Neural crest cell (in vitro differentiated cells): Measurements from ENCODE around the gene WDR75. TPM values are rescaled to one million over a fixed set of nuclear protein-coding genes. Genes with fewer than 3 reads are reported as not detected.
A peak's percentile ranks its signal among the peaks of the same experiment; 100 is the strongest.
"Not testable (repeated sequence)": the region's sequence is repeated elsewhere in the genome, so short reads cannot be mapped to it uniquely, and the experiment has no call there.

Source experiments
- DNase-seq: peaks from one replicate; pipeline ENCODE4 v3.0.0; 2021; ENCODE audit warnings: low read depth, mixed read lengths, low spot score
- H3K27ac Mint-ChIP-seq: one replicate; pipeline ENCODE4 v1.8.0; 2021; ENCODE audit warnings: mild to moderate bottlenecking, mixed read lengths; ENCODE audit not compliant: unreplicated experiment
- H3K27me3 Mint-ChIP-seq: 2 replicates; pipeline ENCODE4 v1.8.0; 2021; ENCODE audit warnings: low read depth, mild to moderate bottlenecking, mixed read lengths
- H3K36me3 Mint-ChIP-seq: 2 replicates; pipeline ENCODE4 v1.8.0; 2021; ENCODE audit warnings: low read depth, mild to moderate bottlenecking, mixed read lengths
- H3K4me1 Mint-ChIP-seq: 2 replicates; pipeline ENCODE4 v1.8.0; 2021; ENCODE audit warnings: mixed read lengths
- H3K4me3 Mint-ChIP-seq: one replicate; pipeline ENCODE4 v1.8.0; 2021; ENCODE audit warnings: mild to moderate bottlenecking, mixed read lengths
- H3K9me3 Mint-ChIP-seq: 2 replicates; pipeline ENCODE4 v1.8.0; 2021; ENCODE audit warnings: mixed read lengths
- total RNA-seq: library from RNA; stranded (reverse); gene quantifications from 2 replicates; pipeline ENCODE4 v1.2.1, GENCODE V29; 2021
- TF ChIP-seq, protein P1 (sequence below): fragments of 200-600 bp; sonication (generic); conservative IDR thresholded peaks from 2 replicates; pipeline ENCODE4 v1.5.0; 2021; ENCODE audit warnings: antibody characterized with exemption, mild to moderate bottlenecking

WDR75 gene
- total RNA-seq, 1 donor from 2014 or later, result 54.7 TPM

DNA sequence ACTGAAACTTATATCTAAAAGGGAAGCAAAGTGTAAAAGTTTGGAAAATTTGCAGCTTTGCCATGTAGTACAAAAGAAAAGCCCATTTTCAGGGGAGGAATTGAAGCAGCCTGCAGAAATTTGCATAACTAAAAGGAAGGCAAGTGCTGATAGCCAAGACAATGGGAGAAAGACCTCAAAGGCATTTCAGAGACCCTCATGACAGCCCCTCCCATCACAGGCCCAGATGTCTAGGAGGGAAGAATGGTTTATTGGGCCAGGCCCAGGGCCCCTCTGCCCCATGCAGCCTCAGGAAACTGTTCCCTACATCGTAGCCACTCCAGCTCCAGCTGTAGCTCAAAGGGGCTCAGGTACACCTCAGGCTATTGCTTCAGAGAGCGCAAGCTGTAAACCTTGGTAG, 14.4 kb upstream of the WDR75 start:
- Mint-ChIP-seq H3K27me3 (no peaks in the 10 kb centered on the region), H3K4me3 (no peak overlapping the region), H3K4me1 (no peaks in the 10 kb centered on the region), H3K9me3 (no peaks in the 10 kb centered on the region), H3K36me3 (no peaks in the 10 kb centered on the region), H3K27ac (no peak overlapping the region)
- TF ChIP-seq, protein P1, sequence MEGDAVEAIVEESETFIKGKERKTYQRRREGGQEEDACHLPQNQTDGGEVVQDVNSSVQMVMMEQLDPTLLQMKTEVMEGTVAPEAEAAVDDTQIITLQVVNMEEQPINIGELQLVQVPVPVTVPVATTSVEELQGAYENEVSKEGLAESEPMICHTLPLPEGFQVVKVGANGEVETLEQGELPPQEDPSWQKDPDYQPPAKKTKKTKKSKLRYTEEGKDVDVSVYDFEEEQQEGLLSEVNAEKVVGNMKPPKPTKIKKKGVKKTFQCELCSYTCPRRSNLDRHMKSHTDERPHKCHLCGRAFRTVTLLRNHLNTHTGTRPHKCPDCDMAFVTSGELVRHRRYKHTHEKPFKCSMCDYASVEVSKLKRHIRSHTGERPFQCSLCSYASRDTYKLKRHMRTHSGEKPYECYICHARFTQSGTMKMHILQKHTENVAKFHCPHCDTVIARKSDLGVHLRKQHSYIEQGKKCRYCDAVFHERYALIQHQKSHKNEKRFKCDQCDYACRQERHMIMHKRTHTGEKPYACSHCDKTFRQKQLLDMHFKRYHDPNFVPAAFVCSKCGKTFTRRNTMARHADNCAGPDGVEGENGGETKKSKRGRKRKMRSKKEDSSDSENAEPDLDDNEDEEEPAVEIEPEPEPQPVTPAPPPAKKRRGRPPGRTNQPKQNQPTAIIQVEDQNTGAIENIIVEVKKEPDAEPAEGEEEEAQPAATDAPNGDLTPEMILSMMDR, result no peak
- no peak for DNase-seq

DNA sequence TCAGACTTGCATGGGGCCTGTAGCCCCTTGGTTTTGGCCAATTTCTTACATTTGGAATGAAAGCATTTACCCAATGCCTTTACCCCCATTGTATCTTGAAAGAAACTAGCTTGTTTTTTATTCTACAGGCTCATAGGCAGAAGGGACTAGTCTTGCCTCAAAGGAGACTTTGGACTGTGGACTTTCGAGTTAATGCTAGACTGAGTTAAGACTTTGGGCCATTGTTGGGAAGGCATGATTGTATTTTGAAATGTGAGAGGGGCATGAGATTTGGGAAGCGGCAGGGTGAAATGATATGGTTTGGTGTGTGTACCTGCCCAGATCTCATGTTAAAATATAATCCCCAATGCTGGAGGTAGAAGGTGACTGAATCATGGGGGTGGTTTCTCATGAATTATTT, 13.4 kb upstream of the WDR75 start:
- no peak overlapping the region for H3K27ac Mint-ChIP-seq
- no peak overlapping the region for H3K4me3 Mint-ChIP-seq
- H3K9me3 Mint-ChIP-seq, result no peaks in the 10 kb centered on the region
- DNase-seq, result no peak
- peaks cover 4% of the 10 kb centered on the region for H3K27me3 Mint-ChIP-seq
- TF ChIP-seq, protein P1, result no peak
- H3K4me1 Mint-ChIP-seq, result no peaks in the 10 kb centered on the region
- peaks cover 2% of the 10 kb centered on the region for H3K36me3 Mint-ChIP-seq

DNA sequence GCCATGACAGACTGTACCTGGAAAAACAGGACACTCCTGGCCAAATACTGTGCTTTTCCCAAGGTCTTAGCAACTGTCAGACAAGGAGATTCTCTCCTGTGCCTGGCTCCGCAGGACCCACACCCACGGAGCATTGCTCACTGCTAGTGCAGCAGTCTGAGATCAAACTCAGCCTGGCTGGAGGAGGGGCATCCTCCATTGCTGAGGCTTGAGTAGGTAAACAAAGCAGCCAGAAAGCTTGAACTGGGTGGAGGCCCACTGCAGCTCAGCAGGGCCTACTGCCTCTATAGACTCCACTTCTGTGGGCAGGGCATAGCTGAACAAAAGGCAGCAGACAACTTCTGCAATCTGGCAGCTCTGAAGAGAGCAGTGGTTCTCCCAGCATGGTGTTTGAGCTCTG, 10.8 kb upstream of the WDR75 start:
- H3K27ac Mint-ChIP-seq, H3K27me3 Mint-ChIP-seq, DNase-seq, H3K4me1 Mint-ChIP-seq, H3K9me3 Mint-ChIP-seq, H3K36me3 Mint-ChIP-seq, H3K4me3 Mint-ChIP-seq: not testable (repeated sequence)

DNA sequence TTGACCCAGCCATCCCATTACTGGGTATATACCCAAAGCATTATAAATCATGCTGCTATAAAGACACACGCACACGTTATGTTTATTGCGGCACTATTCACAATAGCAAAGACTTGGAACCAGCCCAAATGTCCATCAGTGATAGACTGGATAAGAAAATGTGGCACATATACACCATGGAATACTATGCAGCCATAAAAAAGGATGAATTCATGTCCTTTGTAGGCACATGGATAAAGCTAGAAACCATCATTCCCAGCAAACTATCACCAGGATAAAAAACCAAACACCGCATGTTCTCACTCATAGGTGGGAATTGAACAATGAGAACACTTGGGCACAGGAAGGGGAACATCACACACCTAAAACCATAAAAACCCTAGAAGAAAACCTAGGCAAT, 5.5 kb upstream of the WDR75 start:
- not testable (repeated sequence) for H3K4me1 Mint-ChIP-seq, H3K27ac Mint-ChIP-seq, DNase-seq, H3K9me3 Mint-ChIP-seq, H3K4me3 Mint-ChIP-seq, H3K36me3 Mint-ChIP-seq
- peaks cover 29% of the 10 kb centered on the region for H3K27me3 Mint-ChIP-seq

DNA sequence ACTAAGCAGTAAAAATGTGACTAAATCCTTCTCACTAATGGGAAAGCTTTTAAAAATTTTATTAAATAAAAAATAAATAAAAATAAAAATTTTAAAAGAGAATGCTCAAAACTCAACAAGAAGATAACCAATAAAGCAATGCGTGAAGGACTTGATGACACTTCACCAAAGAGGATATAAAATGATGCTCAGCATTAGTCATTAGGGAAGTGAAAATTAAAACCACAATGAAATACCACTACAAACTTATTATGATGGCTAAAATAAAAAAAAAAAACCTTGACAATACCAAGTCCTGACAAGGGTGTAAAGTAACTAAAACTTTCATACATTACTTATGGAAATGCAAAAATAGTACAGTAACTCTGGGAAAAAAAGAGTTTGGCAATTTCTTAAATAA, 3.3 kb upstream of the WDR75 start:
- Mint-ChIP-seq H3K4me1 (peaks cover 13% of the 10 kb centered on the region), H3K27ac (no peak overlapping the region), H3K36me3 (peaks cover 2% of the 10 kb centered on the region), H3K27me3 (peaks cover 25% of the 10 kb centered on the region), H3K4me3 (peak overlapping the region; percentile 52), H3K9me3 (no peaks in the 10 kb centered on the region)
- TF ChIP-seq, protein P1, result no peak
- DNase-seq, result no peak

DNA sequence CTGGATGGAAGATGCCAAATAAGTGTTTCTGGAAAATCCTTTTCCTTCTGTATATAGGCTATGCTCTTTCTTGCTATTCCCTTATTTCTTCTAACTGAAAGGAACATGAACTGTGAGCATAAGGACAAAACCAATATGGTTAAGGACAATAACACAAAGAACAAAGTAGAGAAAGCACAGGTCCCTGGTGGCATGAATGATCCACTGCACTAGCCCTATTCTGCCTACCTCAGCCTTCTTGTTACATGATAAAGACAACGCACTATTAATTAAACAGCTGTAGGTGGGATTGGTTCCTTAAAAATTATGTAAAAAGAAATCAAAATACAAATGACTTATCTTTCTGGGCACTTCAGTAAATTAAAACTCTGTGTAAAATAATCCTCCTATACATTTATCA, 1.9 kb upstream of the WDR75 start:
- no peak for DNase-seq
- H3K4me3 Mint-ChIP-seq, result peak overlapping the region; percentile 81
- TF ChIP-seq, protein P1, result peak; percentile 51

DNA sequence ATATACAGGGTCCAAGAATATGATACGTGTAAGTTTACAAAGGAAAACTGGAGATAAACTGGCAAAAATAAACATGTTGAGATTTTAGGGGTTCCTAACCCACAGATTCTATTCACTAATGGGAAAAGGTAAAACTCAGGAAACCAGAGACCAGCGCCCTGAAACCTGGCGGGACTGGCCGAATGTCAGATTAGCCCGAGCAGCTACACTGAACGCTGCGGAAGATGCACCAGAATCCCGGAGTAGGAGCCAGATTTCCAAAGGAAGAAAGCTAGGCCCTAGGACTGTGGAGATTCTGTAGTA, 679 bp upstream of the WDR75 start:
- Mint-ChIP-seq H3K4me1 (peaks cover 13% of the 10 kb centered on the region), H3K27ac (peak overlapping the region; percentile 99), H3K9me3 (no peaks in the 10 kb centered on the region), H3K4me3 (peak overlapping the region; percentile 100), H3K27me3 (peaks cover 21% of the 10 kb centered on the region), H3K36me3 (no peaks in the 10 kb centered on the region)
- TF ChIP-seq, protein P1, result no peak
- no peak for DNase-seq

More for the DNA sequence above, 1.9 kb upstream of the WDR75 start:
- Mint-ChIP-seq H3K36me3 (no peaks in the 10 kb centered on the region), H3K9me3 (no peaks in the 10 kb centered on the region), H3K27me3 (peaks cover 21% of the 10 kb centered on the region), H3K4me1 (peaks cover 13% of the 10 kb centered on the region), H3K27ac (no peak overlapping the region)
